HG03066 (cell line): ENCODE results near the gene RUFY1.

Experiments used
- ATAC-seq: cut with Tn5 transposase; IDR thresholded peaks from one replicate; pipeline ENCODE4 v1.9.1; 2021; ENCODE audit warnings: low read depth; ENCODE audit not compliant: unreplicated experiment

RUFY1 gene

GRCh38 chr5:179601871-179602625 is 51.7 kb downstream of the RUFY1 start:
- no peak for ATAC-seq

- ATAC-seq, result no peak
Observed at GRCh38 chr5:179603308-179603707, 53.0 kb downstream of the RUFY1 start.

- no peak for ATAC-seq
Observed at GRCh38 chr5:179605026-179605833, 54.9 kb downstream of the RUFY1 start.

- no peak for ATAC-seq
Observed at GRCh38 chr5:179606071-179606909, 55.9 kb downstream of the RUFY1 start.

- ATAC-seq, result no peak
Observed at GRCh38 chr5:179606910-179607159, 56.5 kb downstream of the RUFY1 start.

DNA sequence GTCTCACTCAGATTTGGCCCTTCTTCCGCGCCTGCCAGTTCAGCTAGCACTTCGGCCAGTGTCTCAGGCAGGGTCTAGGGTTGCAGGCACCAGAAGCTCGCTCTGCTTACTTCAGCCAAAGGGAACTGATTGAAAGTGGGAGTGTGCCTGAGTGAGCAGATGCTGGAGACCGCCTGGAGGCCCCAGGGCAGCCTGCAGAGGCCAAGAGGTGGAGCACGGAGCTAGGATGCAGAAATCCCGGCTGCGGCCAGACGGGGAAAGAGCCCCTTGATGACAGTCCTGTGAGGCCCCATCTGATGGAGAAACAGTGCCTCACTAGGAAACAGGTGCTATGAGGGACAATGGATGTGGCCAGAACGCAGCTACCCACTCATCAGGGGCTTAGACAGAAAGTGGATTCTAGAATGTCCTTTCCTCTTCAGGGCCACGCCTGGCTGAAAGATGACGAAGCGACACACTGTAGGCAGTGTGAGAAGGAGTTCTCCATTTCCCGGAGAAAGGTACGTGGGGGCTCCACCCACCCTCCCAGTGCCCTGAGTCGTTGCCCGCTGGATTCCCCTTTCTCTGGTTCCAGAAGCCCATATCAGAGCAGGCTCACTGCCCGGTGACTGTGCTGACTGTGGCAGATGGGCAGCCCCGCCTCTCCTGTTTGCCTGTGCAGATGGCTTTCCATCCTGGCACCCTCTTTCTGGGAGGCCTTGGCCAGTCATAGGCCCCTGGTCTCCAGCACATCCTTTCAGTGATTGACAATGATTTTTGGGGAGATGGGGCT is 57.0 kb downstream of the RUFY1 start:
- ATAC-seq, result no peak

- ATAC-seq, result no peak
Observed at GRCh38 chr5:179608131-179608581, 57.8 kb downstream of the RUFY1 start.

- no peak for ATAC-seq
Observed at GRCh38 chr5:179609834-179610108, 59.4 kb downstream of the RUFY1 start.

GRCh38 chr5:179610109-179610902 is 60.0 kb downstream of the RUFY1 start:
- no peak for ATAC-seq

DNA sequence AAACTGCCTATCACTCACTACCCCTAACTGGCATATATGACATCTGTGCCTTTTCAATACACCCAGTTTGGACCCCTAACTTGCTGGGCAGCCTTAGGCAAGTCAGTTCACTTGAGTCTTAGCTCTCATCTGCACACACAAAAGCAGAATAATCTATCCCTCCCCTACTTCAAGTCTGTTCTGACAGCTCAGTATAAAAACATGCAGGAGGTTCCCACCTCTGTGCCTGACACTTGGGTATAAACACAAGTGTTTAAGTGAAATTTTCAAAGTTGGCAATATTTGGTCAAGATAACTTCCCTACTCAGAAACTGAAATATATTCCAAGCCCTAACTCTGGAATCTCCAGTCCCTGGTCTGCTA is 60.5 kb downstream of the RUFY1 start:
- ATAC-seq, result no peak

GRCh38 chr5:179612577-179613459 is 62.5 kb downstream of the RUFY1 start:
- no peak for ATAC-seq

GRCh38 chr5:179613460-179614071 is 63.2 kb downstream of the RUFY1 start:
- no peak for ATAC-seq

- ATAC-seq, result no peak
Observed at GRCh38 chr5:179614745-179615144, 64.4 kb downstream of the RUFY1 start.

- ATAC-seq, result no peak
Observed at GRCh38 chr5:179615203-179615602, 64.8 kb downstream of the RUFY1 start.

- ATAC-seq, result no peak
Observed at GRCh38 chr5:179616002-179616594, 65.7 kb downstream of the RUFY1 start.

- ATAC-seq, result no peak
Observed at GRCh38 chr5:179617930-179618329, 67.6 kb downstream of the RUFY1 start.

- ATAC-seq, result no peak
Observed at GRCh38 chr5:179618923-179619554, 68.7 kb downstream of the RUFY1 start.

GRCh38 chr5:179619776-179620175 is 69.4 kb downstream of the RUFY1 start:
- no peak for ATAC-seq
